HCT116 (cell line): Measurements from ENCODE around the gene MRPL49. TPM values are rescaled to one million over a fixed set of nuclear protein-coding genes. Genes with fewer than 3 reads are reported as not detected.

Experiments
- ATAC-seq: fragments of 200-7000 bp; cut with Tn5 transposase; 2 replicates; pipeline ENCODE4 v1.9.1; 2020; ENCODE audit warnings: mild to moderate bottlenecking, moderate library complexity
- BruUV-seq: library from RNA; stranded (reverse); fragments of 400-500 nt; replicated peaks from 2 replicates; lab custom pipeline; 2021; lab: Mats Ljungman, UMichigan
- CTCF ChIA-PET: fragments of 300-600 bp; sonication (Branson Sonifier 250); formaldehyde crosslinking; loops from one replicate; lab custom pipeline; 2021; ENCODE audit warnings: antibody characterized with exemption; lab: Charles Lee
- POLR2A ChIA-PET: fragments of 300-600, 350-600 bp; sonication (Branson Sonifier 250); formaldehyde crosslinking; loops from one replicate; lab custom pipeline; 2021; ENCODE audit warnings: antibody characterized with exemption; lab: Charles Lee
- RAD21 ChIA-PET, 2 experiments: fragments of 300-600 bp; sonication (Branson Sonifier 250); formaldehyde crosslinking; loops; one replicate each; lab custom pipeline; 2023; ENCODE audit warnings: low total read pairs in 2 of 2; ENCODE audit not compliant: uncharacterized antibody in 2 of 2, unreplicated experiment in 2 of 2, low non-redundant PET in 1 of 2; lab: Charles Lee
- DNase-seq: peaks from one replicate; pipeline ENCODE4 v3.0.0-alpha.2; 2010; ENCODE audit warnings: low read depth, low spot score
- H2AFZ ChIP-seq: fragments of 200-600 bp; shearing (Covaris generic), sonication (generic); 2 replicates; pipeline ENCODE4 v1.6.1; 2017; ENCODE audit warnings: low read depth, mixed run types, mixed read lengths, antibody characterized with exemption, low read length; ENCODE audit not compliant: poor library complexity, severe bottlenecking
- H3K27ac ChIP-seq: 2 replicates; pipeline ENCODE4 v1.5.1; 2012; ENCODE audit warnings: low read depth, low read length
- H3K27me3 ChIP-seq: fragments of 200-600 bp; sonication (generic); 2 replicates; pipeline ENCODE4 v1.6.1; 2016; ENCODE audit warnings: mixed run types, low read length, mixed read lengths; ENCODE audit not compliant: insufficient read depth
- H3K36me3 ChIP-seq, 2 experiments: fragments of 200-500 bp in 1 of 2; fragments of 200-600 bp in 1 of 2; sonication (Bioruptor generic) in 1 of 2; sonication (generic) in 1 of 2; 2 replicates each; pipeline versions ENCODE4 v1.5.1 to v1.6.1; 2014 to 2016; ENCODE audit warnings: low read length in 2 of 2, inconsistent platforms in 1 of 2, mixed read lengths in 1 of 2, mixed run types in 1 of 2; ENCODE audit not compliant: insufficient read depth in 2 of 2, control insufficient read depth in 1 of 2
- H3K4me1 ChIP-seq, 2 experiments: fragments of 200-600 bp in 1 of 2; sonication (generic) in 1 of 2; 2 replicates each; pipeline versions ENCODE4 v1.5.1 to v1.6.1; 2012 to 2017; ENCODE audit warnings: low read length in 2 of 2, inconsistent platforms in 1 of 2, mild to moderate bottlenecking in 1 of 2, mixed read lengths in 1 of 2, mixed run types in 1 of 2, moderate library complexity in 1 of 2; ENCODE audit not compliant: insufficient read depth in 2 of 2, control insufficient read depth in 1 of 2
- H3K4me2 ChIP-seq: fragments of 200-600 bp; sonication (generic); 2 replicates; pipeline ENCODE4 v1.6.1; 2017; ENCODE audit warnings: mixed run types, low read length, mixed read lengths
- H3K4me3 ChIP-seq, 2 experiments: fragments of 200-600 bp in 1 of 2; sonication (generic) in 1 of 2; replicated peaks in 1 of 2; 2 replicates each; pipeline ENCODE4 v1.5.1; 2011 to 2016; ENCODE audit warnings: low read length in 2 of 2, control low read depth in 1 of 2, low read depth in 1 of 2, mild to moderate bottlenecking in 1 of 2, mixed read lengths in 1 of 2, mixed run types in 1 of 2
- H3K79me2 ChIP-seq: fragments of 200-600 bp; sonication (generic); 2 replicates; pipeline ENCODE4 v1.6.1; 2017; ENCODE audit warnings: mild to moderate bottlenecking, mixed run types, low read length, moderate library complexity, mixed read lengths; ENCODE audit not compliant: insufficient read depth
- H3K9ac ChIP-seq: fragments of 200-600 bp; sonication (generic); 2 replicates; pipeline ENCODE4 v1.6.1; 2016; ENCODE audit warnings: low read length, mixed read lengths
- H3K9me2 ChIP-seq: fragments of 200-600 bp; sonication (generic), shearing (Covaris generic); 2 replicates; pipeline ENCODE4 v1.6.1; 2017; ENCODE audit warnings: mixed run types, mild to moderate bottlenecking, moderate library complexity; ENCODE audit not compliant: insufficient read depth
- H3K9me3 ChIP-seq, 2 experiments: fragments of 200-500 bp in 1 of 2; fragments of 200-600 bp in 1 of 2; sonication (Bioruptor generic) in 1 of 2; sonication (generic) in 1 of 2; 2 replicates each; pipeline ENCODE4 v1.6.1; 2014 to 2017; ENCODE audit warnings: low read length in 2 of 2, mixed read lengths in 2 of 2, inconsistent platforms in 1 of 2, low read depth in 1 of 2, mild to moderate bottlenecking in 1 of 2, mixed run types in 1 of 2, moderate library complexity in 1 of 2; ENCODE audit not compliant: control insufficient read depth in 1 of 2, insufficient read depth in 1 of 2
- H4K20me1 ChIP-seq: fragments of 200-600 bp; sonication (generic), shearing (Covaris generic); 2 replicates; pipeline ENCODE4 v1.6.1; 2017; ENCODE audit warnings: mixed run types, mild to moderate bottlenecking, moderate library complexity; ENCODE audit not compliant: insufficient read depth
- CEBPB ChIP-seq: IDR thresholded peaks from 2 replicates; pipeline ENCODE4 v1.6.1; 2012; ENCODE audit warnings: low read depth
- CTCF ChIP-seq, 3 experiments: fragments of 200-600 bp in 1 of 3; sonication (generic) in 1 of 3; IDR thresholded peaks in 2 of 3; conservative IDR thresholded peaks in 1 of 3; 2 replicates each; pipeline ENCODE4 v1.5.1; 2012 to 2017; ENCODE audit warnings: low read depth in 2 of 3, low read length in 2 of 3, antibody characterized with exemption in 1 of 3, borderline replicate concordance in 1 of 3, control low read depth in 1 of 3, mild to moderate bottlenecking in 1 of 3, mixed read lengths in 1 of 3, mixed run types in 1 of 3, moderate library complexity in 1 of 3; ENCODE audit not compliant: insufficient read depth in 1 of 3
- SP1 ChIP-seq: IDR thresholded peaks from 2 replicates; pipeline ENCODE4 v1.6.1; 2012; ENCODE audit warnings: low read depth
- SRF ChIP-seq: IDR thresholded peaks from 2 replicates; pipeline ENCODE4 v1.6.1; 2012; ENCODE audit warnings: low read depth
- TCF7L2 ChIP-seq: IDR thresholded peaks from 2 replicates; pipeline ENCODE4 v1.7.0; 2011; ENCODE audit warnings: borderline replicate concordance, inconsistent platforms; ENCODE audit not compliant: insufficient read depth, insufficient read length; ENCODE audit errors: extremely low read depth
- intact Hi-C: fragments of 100-400 bp; cut with micrococcal nuclease; formaldehyde crosslinking; loops from 2 replicates; pipeline ENCODE4 v1.10.0; 2022
- total RNA-seq: library from RNA; stranded (reverse); gene quantifications from one replicate; pipeline ENCODE4 v1.2.1, GENCODE V29; 2021; ENCODE audit not compliant: unreplicated experiment

The MRPL49 gene
- total RNA-seq, 1 experiment from 2014 or later, result 77.5 TPM

- no peak for TF ChIP-seq CTCF (IDR thresholded peaks at IDR 0.05 in 2 of 3, conservative IDR thresholded peaks at IDR 0.05 in 1 of 3; ENCODE audit: borderline replicate concordance in 1 of 3, insufficient read depth in 1 of 3, low read depth in 2 of 3, low read length in 2 of 3)
- no peak for TF ChIP-seq TCF7L2
Observed at GRCh38 chr11:65107078-65107477, 15.0 kb upstream of the MRPL49 start (continued).

- no peak for DNase-seq
- Histone ChIP-seq H3K9me2 (no peaks in the 10 kb centered on the region), H3K27me3 (no peaks in the 10 kb centered on the region), H3K79me2 (peaks cover 12% of the 10 kb centered on the region; the same call in 1 of the 2 replicates)
- TF ChIP-seq SP1 (no peak), CEBPB (no peak), SRF (no peak)
- TF ChIP-seq, all 23 proteins: peak for 0
- CTCF ChIA-PET, result interaction anchor here (1.0 to 1.3 kb wide), 2 partner anchors 11 to 14 kb away, joined by 3 read pairs; partner anchors contain the start of genes FAU and MRPL49
- POLR2A ChIA-PET, result no interaction called here
- no TSS peak for BruUV-seq
- Histone ChIP-seq H3K4me1 (peaks cover 11 to 24% of the 10 kb centered on the region in 2 experiments), H3K36me3 (no peaks in the 10 kb centered on the region), H3K27ac (no peak overlapping the region), H3K4me3 (no peak overlapping the region), H4K20me1 (no peaks in the 10 kb centered on the region), H3K9ac (no peak overlapping the region), H3K9me3 (no peaks in the 10 kb centered on the region), H2AFZ (no peak overlapping the region), H3K4me2 (no peak overlapping the region)
- RAD21 ChIA-PET, result no interaction called here
- intact Hi-C loops, result no loop called here
- ATAC-seq, result no peak
Observed at GRCh38 chr11:65107751-65108468, 14.2 kb upstream of the MRPL49 start.
